Measurements from ENCODE around the gene ERMAP.
"Not testable (repeated sequence)": the region's sequence is repeated elsewhere in the genome, so short reads cannot be mapped to it uniquely, and the experiment has no call there.

DNA sequence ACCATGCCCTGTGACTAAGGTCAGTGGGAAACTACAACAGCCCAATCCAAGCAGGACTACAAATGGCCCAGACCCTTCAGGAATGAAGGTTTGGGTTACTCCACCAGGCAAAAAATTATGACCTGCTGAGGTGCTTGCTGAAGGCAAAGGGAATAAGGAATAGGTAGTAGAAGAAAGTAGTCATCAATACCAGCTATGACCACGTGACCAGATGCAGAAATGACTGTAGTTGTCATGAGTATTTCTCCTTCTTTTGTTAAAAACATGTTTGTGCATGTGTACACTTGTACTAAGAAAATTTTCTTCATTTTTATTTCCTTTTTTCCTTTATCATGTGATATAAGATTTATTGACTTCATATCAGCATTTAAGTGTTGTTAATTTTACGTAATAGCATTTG is 52.3 kb downstream of the ERMAP start:
- not testable (repeated sequence) for TF ChIP-seq TAF1 (IDR thresholded peaks at IDR 0.05; ENCODE audit: borderline replicate concordance, low read depth, low read length); POLR2AphosphoS5 (IDR thresholded peaks at IDR 0.05; ENCODE audit: low read depth, low read length); POLR2A (IDR thresholded peaks at IDR 0.05; ENCODE audit: low read depth, low read length)
